MCF 10A (cell line): ENCODE results near the gene BRAT1. TPM values are rescaled to one million over a fixed set of nuclear protein-coding genes. Genes with fewer than 3 reads are reported as not detected.

Source experiments
- BruUV-seq: library from RNA; stranded (reverse); fragments of 400-500 nt; replicated peaks from 2 replicates; lab custom pipeline; 2021; lab: Mats Ljungman, UMichigan
- CTCF ChIA-PET: fragments of 300-600 bp; sonication (Branson Sonifier 250); formaldehyde crosslinking; extraction: SDS; loops from one replicate; lab custom pipeline; 2021; ENCODE audit warnings: antibody characterized with exemption, inconsistent platforms; lab: Yijun Ruan, JAX
- POLR2A ChIA-PET: fragments of 300-600, 350-650 bp; sonication (Branson Sonifier 250); formaldehyde crosslinking; extraction: SDS; loops from one replicate; lab custom pipeline; 2020; ENCODE audit warnings: antibody characterized with exemption, inconsistent platforms; lab: Yijun Ruan, JAX
- DNase-seq: peaks from one replicate; pipeline ENCODE4 v3.0.0-alpha.2; 2018; ENCODE audit not compliant: unreplicated experiment
- H3K27ac Mint-ChIP-seq: one replicate; pipeline ENCODE4 v1.8.0; 2022; ENCODE audit warnings: mild to moderate bottlenecking, low read depth, mixed read lengths; ENCODE audit not compliant: unreplicated experiment
- H3K27me3 Mint-ChIP-seq: one replicate; pipeline ENCODE4 v1.8.0; 2022; ENCODE audit warnings: mixed read lengths; ENCODE audit not compliant: insufficient read depth, unreplicated experiment
- H3K36me3 Mint-ChIP-seq: one replicate; pipeline ENCODE4 v1.8.0; 2022; ENCODE audit warnings: mild to moderate bottlenecking, moderate library complexity, mixed read lengths; ENCODE audit not compliant: insufficient read depth, unreplicated experiment
- H3K4me1 Mint-ChIP-seq: one replicate; pipeline ENCODE4 v1.8.0; 2022; ENCODE audit warnings: mixed read lengths; ENCODE audit not compliant: insufficient read depth, unreplicated experiment
- H3K4me3 Mint-ChIP-seq: one replicate; pipeline ENCODE4 v1.8.0; 2022; ENCODE audit warnings: mild to moderate bottlenecking, moderate library complexity, mixed read lengths; ENCODE audit not compliant: unreplicated experiment
- H3K9me3 Mint-ChIP-seq: one replicate; pipeline ENCODE4 v1.8.0; 2022; ENCODE audit warnings: mixed read lengths; ENCODE audit not compliant: unreplicated experiment
- CTCF ChIP-seq: fragments of 200-600 bp; IDR thresholded peaks from one replicate; pipeline ENCODE4 v1.8.0; 2022; ENCODE audit warnings: antibody characterized with exemption, mild to moderate bottlenecking; ENCODE audit not compliant: unreplicated experiment
- intact Hi-C: fragments of 100-400 bp; cut with micrococcal nuclease; formaldehyde crosslinking; loops from 2 replicates; pipeline ENCODE4 v1.14.1; 2022
- total RNA-seq: library from RNA; stranded (reverse); gene quantifications from 2 replicates; pipeline ENCODE4 v1.2.3, GENCODE V29; 2022

Gene BRAT1
- total RNA-seq, 1 experiment from 2014 or later = 18.0 TPM

- POLR2A ChIA-PET = no interaction called here
- H3K4me3 Mint-ChIP-seq = no peak overlapping the region
- no peak overlapping the region for H3K27ac Mint-ChIP-seq
- CTCF ChIA-PET = no interaction called here
- DNase-seq = no peak
- peaks cover 5% of the 10 kb centered on the region for H3K4me1 Mint-ChIP-seq
- H3K36me3 Mint-ChIP-seq = peaks cover 77% of the 10 kb centered on the region
- TF ChIP-seq CTCF = no peak
- BruUV-seq = no TSS peak
- intact Hi-C loops = no loop called here
- no peaks in the 10 kb centered on the region for H3K27me3 Mint-ChIP-seq
- H3K9me3 Mint-ChIP-seq = no peaks in the 10 kb centered on the region
Observed at GRCh38 chr7:2597273-2597640, 41.9 kb upstream of the BRAT1 start.

GRCh38 chr7:2596464-2597272, 41.3 kb upstream of the BRAT1 start:
- H3K27ac Mint-ChIP-seq = peak overlapping the region; percentile 46
- no peaks in the 10 kb centered on the region for H3K9me3 Mint-ChIP-seq
- POLR2A ChIA-PET = interaction anchor here (0.7 to 1.0 kb wide), 2 partner anchors 21 to 22 kb away, joined by 3 read pairs; no protein-coding TSS in a partner anchor
- intact Hi-C loops = no loop called here
- no peaks in the 10 kb centered on the region for H3K27me3 Mint-ChIP-seq
- H3K4me3 Mint-ChIP-seq = no peak overlapping the region
- no TSS peak for BruUV-seq
- H3K4me1 Mint-ChIP-seq = peaks cover under 1% of the 10 kb centered on the region
- peaks cover 74% of the 10 kb centered on the region for H3K36me3 Mint-ChIP-seq
- no peak for TF ChIP-seq CTCF
- CTCF ChIA-PET = no interaction called here
- no peak for DNase-seq

GRCh38 chr7:2595258-2595860, 40.0 kb upstream of the BRAT1 start:
- POLR2A ChIA-PET = interaction anchor here (1.0 kb wide), 1 partner anchor 22 kb away, joined by 3 read pairs; no protein-coding TSS in a partner anchor
- CTCF ChIA-PET = no interaction called here
- Mint-ChIP-seq H3K4me1 (no peaks in the 10 kb centered on the region), H3K9me3 (no peaks in the 10 kb centered on the region), H3K27me3 (no peaks in the 10 kb centered on the region), H3K36me3 (peaks cover 71% of the 10 kb centered on the region), H3K27ac (no peak overlapping the region), H3K4me3 (no peak overlapping the region)
- BruUV-seq = no TSS peak
- no peak for TF ChIP-seq CTCF
- intact Hi-C loops = no loop called here
- no peak for DNase-seq

GRCh38 chr7:2594599-2594998, 39.3 kb upstream of the BRAT1 start:
- no TSS peak for BruUV-seq
- no peak for DNase-seq
- ChIA-PET CTCF (no interaction called here), POLR2A (no interaction called here)
- no peaks in the 10 kb centered on the region for H3K27me3 Mint-ChIP-seq
- TF ChIP-seq CTCF = no peak
- no peaks in the 10 kb centered on the region for H3K9me3 Mint-ChIP-seq
- intact Hi-C loops = no loop called here
- peaks cover 67% of the 10 kb centered on the region for H3K36me3 Mint-ChIP-seq
- H3K27ac Mint-ChIP-seq = no peak overlapping the region
- H3K4me1 Mint-ChIP-seq = no peaks in the 10 kb centered on the region
- H3K4me3 Mint-ChIP-seq = no peak overlapping the region
